ENCODE measurements around the gene ZNF771.
A peak's percentile ranks its signal among the peaks of the same experiment; 100 is the strongest.

ZNF771 gene

DNA sequence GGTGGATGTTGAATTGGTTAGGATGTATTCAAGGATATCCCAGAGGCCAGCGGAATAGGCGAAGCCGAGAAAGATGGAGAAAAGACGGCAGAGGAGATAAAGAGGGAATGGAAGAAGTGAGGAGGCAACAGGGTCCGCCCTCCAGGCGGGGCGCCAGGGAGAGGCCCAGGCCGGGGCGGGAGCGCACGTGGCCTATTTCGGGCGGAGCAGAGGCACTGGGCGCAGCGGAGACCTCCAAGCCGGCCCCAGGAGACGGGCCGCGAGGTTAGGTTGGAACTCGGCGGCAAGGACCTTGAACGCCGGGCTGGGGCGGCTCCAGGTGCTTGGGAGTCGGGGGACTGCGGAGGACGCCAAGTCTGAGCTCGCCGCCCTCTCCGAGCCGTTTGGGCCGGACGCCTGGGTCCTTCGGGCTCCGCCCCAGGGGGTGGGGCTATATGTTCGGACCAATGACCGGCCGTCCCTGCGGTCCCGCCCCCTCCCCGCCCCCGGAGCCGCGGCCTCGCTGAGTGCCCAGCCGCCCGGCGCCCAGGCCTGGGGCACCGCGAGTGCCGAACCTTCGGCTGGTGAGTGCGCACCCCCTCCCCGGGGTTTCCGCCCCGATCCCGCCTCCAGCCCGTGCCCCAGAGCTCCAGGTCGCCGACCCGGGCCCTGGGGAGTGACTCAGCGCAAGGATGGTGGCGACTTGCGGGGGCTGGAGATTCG, at the start of gene ZNF771:
Gene ZNF771 (plus strand): TSS at position 505 of the 702 bp plus-strand sequence. CDS start 448 bp downstream, outside the sequence.
- DNase-seq (ENCODE audit: low spot score) = peak; percentile 86

DNA sequence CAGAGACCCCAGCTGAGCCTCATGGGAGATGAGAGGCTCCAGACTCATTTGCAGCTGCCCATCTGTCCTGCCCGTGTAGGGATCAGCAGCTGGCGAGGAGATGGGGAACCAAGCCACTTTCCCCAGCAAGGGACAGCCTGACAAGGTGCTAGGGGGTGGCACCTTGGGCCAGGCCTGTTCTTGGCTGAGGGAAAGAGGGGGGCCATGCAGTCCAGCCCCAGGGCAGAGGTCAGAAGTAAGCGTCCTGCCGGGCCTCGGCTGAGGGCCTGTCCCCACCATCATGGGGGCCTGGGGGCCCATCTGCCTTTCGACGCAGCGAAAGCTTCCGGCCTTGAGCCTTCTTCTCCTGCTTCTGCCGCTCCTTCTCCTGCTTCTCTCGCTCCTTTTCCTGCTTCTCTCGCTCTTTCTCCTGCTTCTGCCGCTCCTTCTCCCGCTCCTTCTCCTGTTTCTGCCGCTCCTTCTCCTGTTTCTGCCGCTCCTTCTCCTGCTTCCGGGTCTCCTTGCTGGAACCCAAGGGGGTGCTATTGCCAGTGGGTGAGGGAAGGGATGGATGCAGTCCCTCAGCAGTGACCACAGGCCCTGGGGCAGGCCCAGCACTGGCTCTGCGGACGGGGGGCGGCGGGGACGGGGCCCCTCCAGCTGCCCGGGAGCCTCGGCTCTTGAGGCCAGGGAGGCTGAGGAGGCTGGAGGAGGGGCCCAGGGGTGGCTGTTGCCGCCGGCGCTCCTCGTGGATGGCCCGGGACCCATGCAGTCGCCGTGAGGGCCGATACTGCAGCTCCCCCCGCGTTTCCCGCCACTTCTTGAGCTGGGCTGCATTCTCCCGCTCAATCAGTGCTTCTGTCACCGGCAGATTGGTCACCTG, 49.5 kb upstream of the ZNF771 start:
- no peak for DNase-seq (ENCODE audit: low spot score)

DNA sequence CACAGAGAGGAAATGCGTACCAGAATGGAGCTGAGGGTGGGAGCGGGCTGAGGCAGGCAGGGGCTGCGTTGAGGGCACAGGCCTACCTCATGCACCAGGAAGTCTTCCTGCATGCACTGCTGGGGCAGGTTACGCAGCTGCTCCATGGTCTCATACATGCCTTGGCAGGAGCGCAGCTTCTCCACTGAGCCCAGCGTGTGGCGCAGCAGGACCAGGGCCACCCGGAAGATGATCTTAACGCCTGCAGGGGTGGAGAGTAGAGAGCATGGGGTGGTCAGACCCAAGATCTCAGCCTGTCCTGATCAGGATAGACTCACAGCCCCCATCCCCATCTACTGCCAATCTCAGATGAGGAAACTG, 48.8 kb upstream of the ZNF771 start:
- no peak for DNase-seq (ENCODE audit: low spot score)

DNA sequence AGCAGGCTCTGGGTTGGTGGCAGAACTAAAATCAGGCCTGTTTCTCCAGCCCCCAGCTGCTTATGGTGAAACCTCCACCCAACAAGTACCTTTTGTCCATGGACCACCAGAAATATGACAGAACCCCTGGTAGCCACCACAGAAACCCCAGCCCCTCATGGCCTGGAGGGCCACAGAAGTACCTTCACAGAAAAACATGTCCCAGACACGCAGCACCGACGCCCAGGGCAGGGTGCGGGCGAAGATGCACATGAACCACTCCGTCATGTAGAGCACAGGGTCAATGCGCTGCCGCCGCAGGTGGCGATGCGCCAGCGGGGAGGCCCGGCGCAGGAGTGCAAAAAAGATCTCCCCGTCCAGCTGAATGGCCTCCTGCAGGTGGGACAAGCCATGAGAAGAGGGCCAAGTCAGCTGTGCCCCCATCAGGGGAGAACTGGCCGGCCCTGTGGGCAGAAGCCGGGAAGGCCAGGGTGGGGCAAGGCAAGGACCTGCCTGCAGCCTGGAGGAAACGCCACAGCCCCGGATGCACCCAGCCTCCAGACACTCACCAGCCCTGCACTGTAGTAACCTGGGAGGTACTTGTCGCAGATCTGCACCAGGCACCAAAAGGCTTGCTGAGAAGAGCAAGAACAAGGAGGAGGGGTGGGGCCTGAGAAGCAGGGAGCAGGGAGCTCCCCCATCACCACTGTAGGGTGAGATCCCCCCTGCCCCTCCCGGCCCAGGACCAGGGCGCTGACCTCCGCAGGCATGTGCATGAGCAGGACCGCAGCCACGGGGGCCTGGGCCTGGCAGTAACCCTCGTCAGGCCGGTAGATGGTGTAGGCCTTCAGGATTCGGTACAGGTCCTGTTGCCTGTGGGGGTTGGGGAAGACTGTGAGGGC, 48.2 kb upstream of the ZNF771 start:
- no peak for DNase-seq (ENCODE audit: low spot score)

DNA sequence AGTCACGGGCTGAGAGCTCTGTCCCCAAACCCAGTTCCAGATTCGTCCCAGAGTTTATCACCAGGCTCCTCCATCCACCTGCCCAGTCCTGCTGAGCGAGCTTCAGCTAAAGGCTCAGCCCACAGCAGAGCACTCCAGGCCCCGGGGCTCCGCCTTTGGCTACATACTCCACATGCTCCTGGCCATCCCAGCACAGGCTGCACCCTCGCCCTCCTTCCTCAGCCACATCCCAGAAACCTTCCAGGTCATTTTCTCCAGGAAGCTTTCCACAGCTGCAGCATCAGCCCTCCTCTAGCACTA, 47.6 kb upstream of the ZNF771 start:
- no peak for DNase-seq (ENCODE audit: low spot score)

DNA sequence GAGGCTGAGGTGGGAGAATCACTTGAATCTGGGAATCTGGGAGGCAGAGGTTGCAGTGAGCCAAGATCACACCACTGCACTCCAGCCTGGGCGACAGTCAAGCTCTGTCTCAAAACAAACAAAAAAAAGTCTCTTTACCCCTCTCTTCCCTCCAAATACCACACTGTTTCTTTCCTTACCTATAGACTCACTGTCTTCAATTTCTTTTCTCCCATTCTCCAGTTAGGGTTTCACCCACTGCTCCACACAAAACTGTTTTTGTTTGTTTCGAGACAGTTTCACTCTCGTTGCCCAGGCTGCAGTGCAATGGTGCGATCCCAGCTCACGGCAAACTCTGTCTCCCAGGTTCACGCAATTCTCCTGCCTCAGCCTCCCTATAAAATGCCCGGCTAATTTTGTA, 46.2 kb upstream of the ZNF771 start:
- DNase-seq (ENCODE audit: low spot score) = no peak

DNA sequence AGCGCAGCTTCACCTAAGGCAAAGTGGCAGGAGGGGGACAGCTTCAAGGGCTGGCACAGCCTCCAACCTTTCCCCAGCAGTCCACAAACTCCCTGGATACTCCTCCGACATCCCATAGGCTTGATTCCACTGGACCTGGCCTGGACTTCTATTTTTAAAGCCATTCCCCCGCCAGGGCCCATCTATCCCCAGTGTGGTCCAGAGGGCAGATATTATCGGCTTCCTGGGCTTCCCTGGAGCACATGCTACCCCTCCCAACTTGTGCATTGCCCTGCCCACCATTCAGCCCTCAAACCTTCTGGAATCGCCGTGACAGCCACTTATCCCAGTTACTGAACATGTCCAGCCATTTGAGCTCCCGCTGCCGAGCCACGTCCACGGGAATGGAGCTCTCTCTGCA, 42.2 kb upstream of the ZNF771 start:
- DNase-seq (ENCODE audit: low spot score) = no peak

DNA sequence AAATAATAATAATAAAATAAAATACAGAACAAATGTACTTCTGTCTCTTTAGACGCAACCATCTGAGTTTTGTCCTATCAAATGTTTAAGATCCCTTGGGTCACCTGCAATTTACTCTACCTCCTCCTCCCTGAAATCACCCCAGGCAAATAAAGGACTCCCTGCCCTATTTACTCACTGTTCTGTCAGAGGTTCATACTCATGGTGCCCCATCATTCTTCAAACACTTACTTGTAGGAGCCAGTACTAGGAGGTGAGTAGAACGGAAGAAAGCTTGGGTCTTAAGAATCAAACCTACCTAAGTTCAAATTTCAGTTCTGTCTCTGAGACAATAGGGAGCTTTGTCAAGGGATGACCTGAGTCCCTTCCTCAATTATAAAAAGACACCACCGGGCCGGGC, 40.9 kb upstream of the ZNF771 start:
- no peak for DNase-seq (ENCODE audit: low spot score)

DNA sequence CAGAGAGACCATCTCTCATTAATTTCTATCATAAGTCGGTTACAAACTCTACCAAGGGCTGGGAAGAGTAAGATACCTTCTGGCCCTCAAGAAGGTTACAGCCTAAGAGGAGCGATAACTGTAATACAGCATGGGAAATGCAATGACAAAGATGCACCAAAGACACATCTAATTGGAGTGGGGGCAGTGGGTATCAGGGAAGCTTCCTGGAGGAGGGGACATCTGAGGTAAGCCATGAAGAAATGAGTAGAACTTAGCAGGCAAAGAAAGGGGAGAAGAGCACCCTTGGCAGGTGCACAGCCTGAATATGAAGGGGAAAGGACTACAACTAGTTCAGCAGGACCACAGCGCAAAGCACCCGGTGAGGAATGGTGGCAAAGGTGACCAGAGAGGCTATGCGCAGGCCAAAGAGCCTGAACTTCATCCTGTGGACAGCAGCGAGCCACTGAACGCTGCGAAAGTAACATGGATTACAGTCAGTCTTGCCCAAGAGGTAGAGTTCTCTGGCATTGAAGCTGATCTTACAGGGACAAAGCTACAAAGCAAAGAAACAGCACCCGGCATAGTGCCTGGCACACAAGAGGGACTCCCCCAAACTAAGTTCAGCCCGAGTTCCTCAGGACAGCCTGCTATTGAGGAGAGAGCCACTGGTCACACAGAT, 39.9 kb upstream of the ZNF771 start:
- DNase-seq (ENCODE audit: low spot score) = no peak

DNA sequence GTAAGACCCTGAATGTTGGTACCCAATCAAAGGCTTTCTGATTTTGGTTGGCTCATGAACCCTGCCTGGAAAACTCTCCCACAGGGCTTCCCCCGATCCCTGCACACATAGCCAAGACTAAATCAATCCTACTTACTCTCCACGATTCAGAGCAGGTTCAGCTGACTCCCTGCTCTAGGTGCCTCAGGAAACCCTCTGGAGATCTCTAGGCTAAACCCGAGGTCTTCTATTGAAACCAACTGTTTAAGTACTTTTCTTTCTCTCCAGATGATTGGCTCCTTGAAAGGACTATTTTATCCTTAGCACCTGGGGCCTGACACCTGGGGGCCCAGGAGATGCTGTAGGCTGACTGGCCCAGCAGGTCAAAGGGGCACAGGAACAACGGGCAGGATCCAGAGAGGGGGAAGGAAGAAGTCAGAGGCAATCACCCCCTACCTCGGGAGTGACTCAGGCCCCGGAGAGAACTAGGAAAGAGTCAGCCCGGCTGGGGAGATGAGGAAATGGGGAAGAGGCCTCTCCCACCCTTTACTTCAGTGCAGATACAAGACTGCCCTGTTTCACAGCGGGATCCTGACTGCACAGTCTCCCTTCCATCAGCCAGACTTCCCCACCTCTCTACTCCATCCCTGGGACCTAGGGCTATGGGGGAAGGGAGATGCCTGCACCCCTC, 39.1 kb upstream of the ZNF771 start:
- DNase-seq (ENCODE audit: low spot score) = no peak

DNA sequence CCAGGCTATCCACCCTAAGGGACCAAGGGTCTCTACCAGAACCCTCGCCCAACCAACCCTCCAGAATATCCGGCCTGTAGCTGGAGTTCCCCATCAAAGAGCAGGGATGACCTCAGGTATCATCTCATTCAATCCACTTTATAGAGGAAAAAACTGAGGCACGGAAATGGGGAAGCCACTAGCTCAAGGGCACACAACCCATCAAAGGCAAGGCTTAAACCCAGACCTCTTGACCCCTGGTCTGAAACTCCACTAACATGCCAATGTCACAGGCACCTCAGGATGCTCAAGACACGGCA, 38.7 kb upstream of the ZNF771 start:
- DNase-seq (ENCODE audit: low spot score) = no peak

DNA sequence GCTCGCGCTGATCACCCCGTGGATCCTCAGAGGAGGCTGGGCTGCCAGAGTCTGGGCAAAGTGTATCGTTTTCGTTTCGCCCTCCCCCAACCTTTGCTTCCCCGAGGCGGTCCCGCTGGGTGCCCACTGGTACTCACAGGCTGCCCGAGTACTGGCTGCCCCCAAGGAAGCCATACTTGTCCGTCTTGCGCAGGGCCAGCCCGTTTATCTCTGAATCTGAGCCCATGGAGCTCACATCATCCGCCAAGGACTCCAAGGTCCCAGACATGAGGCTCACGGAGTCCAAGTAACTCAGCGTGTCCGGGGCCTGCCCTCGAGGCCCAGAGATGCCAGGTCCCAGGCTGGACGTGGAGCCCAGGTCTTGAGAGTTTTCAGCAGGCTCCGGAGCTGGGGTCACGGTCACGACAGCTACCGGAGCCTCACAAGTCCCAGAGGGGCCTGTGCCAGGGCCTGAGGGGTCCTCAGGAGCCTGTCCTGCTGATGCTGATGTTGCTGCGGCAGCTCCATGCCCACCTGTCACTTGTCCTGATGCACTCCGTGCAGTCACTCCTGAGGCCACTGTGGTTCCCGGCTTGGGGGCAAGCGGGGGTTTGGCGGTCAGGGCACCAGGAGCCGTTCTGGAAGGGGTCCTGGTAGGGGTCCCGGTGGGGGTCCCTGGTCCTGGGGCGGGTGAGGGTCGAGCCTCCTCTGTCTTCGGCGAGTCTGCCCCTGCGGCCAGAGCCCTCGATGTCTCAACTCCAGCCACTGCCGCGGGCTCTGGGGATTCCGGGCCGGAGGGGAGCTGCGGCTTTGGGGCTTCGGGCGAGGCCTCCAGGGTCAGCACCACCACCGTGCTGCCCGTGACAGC, 38.1 kb upstream of the ZNF771 start:
- DNase-seq (ENCODE audit: low spot score) = no peak

DNA sequence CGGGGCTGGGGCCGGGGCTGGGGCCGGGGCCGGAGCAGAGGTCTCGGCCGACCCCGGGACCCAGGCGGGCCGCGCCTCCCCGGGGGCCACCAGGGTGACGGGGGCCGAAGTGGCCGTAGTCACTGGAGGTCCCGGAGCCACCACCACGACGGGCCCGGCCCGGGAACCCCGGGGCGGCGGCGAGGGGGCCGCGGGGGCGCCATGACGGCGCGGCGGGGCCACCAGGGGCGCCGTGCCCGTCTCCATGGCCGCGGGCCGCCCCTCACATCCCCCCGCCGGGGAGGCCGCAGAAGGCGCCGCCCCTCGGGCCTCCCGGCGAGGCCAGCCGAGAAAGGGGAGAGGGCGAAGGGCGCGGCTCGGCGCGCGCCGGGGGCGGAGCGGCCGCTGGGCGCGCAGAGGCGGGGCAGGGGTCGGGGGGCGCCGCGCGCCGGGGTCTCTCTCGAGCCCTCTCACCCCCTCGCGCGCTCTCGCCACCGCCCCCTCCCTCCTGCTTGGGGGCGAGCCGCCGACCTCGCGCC, 37.4 kb upstream of the ZNF771 start:
- no peak for DNase-seq (ENCODE audit: low spot score)

DNA sequence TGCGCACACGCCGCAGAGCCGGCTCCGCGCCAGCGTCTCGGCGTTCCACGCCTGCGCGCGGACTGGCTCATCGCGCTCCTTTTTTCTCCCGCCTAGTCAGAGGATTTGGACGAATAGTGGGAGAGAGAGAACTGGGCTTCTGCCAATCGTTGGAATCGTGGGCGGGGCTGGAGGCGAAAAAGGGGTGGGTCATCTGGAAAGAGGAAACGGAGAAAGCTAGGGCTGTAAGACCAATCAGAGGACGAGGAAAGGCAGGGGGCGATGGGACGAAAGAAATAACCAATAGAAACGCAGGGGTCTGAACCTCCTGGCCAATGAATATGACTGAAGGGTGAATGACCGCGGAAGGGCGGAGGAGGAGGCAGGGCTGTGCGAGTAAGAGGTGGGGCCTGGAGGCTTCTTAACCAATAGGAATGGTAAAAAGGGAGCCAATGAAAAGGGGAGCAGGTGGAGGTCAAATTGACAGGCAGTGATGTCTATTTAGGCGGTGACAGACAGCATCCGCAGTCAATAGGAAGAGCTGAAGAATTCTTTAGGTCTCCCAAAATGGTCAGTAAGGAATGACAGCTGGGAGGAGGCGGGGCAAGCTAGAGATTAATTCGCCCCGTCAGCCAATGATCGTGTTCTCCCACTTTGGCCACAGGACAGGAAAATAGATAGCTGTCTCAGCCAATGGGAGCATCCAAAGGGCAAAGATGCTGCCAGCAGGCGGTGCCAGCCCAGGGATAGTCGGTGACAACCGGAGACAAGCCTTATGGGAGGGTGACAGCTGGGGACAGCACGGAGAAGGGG, 36.8 kb upstream of the ZNF771 start, which contains the start of gene TBC1D10B:
Gene TBC1D10B (minus strand): TSS at position 39 of the 792 bp plus-strand sequence. CDS start 311 bp downstream, outside the sequence.
- peak; percentile 99 for DNase-seq (ENCODE audit: low spot score)

DNA sequence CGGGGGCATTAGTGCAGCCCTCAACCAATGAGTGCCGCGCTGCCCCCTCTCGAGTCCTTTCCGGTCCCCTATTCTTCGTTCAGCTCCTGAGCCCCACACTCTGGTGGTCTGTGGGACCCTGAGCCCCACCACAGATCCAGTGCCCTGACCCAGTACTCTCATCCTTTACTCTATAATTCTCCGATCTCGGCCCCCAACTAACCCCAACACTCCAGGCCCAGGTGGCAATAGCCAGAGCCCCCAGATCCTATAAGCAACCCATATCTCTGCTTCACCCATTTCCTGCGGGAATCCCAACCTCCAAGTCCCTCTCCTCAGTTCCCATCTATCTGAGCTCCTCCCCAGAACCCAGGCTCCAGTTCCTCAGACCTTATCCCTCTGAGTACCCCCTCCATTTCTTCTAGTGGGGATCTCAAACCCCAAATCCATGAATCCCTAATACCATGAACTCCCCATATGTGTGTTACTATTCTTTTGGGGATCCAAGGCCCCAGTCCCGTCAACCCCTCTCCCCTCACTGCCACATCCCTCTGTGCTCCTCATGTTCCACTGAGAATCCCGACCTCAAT, 36.1 kb upstream of the ZNF771 start:
- no peak for DNase-seq (ENCODE audit: low spot score)

DNA sequence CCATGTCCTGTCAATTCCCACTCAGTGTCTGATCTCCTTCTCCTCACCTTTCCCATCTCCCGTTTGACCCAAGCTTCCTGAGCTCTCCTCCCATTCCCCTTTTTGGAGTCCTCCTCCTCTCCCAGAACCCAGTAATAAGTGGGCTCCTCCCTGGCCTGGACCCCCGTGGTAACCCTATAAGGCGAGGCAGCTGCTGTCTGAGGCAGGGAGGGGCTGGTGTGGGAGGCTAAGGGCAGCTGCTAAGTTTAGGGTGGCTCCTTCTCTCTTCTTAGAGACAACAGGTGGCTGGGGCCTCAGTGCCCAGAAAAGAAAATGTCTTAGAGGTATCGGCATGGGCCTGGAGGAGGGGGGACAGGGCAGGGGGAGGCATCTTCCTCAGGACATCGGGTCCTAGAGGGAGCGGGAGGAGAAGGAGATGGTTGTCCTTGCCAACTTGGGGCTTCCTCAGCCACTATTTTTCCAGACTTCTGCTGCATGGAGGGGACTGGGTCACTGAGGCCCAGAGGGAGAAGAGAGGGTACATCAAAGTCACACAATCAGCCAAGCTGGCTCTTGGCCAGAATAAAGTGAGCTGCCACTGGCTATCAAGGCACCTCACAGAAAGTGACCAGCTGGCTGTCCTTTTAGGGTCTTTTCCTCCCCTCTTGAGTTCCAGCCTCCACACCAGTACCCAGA, 35.2 kb upstream of the ZNF771 start:
- DNase-seq (ENCODE audit: low spot score) = no peak

DNA sequence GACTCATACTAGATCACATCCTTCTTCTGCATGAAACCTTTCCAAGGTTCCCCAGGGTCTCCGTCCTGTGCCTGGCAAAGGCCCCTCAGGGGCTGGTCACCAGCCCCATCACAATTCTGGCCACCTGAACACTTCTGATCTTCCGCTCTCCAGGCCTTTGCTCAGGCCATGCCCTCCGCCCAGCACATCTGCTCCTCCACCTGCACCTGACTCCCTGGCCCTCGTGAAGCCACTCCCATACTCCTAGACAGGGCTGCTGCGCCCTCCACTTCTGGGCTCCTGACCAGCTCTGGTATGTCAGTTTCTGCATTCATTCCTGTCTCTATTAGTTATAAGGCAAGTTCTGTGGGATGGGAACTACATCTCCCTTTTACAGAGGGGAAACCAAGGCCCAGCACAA, 34.7 kb upstream of the ZNF771 start:
- DNase-seq (ENCODE audit: low spot score) = no peak

DNA sequence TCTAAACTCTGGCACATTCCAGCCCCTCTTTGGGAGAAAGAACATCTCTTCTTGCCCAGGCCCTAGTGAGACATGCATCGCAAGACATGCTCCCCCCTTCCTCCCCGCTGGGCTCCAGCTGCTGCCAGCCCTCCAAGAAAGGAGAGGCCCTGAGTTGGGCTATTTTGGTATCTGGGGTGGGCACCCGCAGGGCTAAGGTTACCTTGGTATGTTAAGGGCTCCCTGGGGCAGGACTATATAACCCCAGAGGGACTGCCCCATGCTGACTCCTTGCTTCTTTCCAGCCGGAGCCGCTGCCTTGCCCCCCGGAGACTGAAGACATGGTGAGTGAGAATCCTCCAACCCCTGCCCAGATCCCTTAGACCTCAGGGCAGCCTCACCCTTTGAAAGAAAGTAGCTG, 32.9 kb upstream of the ZNF771 start, which contains the start of gene MYL11:
Gene MYL11 (plus strand): TSS at position 265 of the 400 bp plus-strand sequence. CDS start 56 bp downstream, at position 321.
- no peak for DNase-seq (ENCODE audit: low spot score)

DNA sequence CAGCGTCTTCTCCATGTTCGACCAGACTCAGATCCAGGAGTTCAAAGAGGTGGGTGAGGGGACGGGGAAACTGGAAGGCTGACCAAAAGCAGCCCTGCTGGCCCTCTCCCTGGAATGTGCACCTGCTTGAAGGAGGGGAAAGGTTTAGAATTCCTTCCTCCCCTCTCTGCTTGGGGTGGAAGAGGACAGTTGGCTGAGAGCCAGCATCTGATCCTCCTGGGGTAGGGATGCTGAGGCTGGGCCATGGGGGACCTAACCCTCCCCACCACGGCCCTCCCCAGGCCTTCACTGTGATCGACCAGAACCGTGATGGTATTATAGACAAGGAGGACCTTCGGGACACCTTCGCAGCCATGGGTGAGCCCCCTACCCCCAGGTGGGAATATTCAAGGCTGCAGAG, 31.5 kb upstream of the ZNF771 start:
- no peak for DNase-seq (ENCODE audit: low spot score)
